Ovary (tissue), 9 donors: ENCODE results near the gene CAMK1. TPM values are rescaled to one million over a fixed set of nuclear protein-coding genes. Genes with fewer than 3 reads are reported as not detected.

ENCODE experiments used
- DNase-seq, 5 donors: peaks; one replicate each; pipeline ENCODE4 v3.0.0-alpha.2; 2019 to 2020
- H3K27ac ChIP-seq, 2 donors: fragments of 200-600 bp; one replicate each; pipeline versions ENCODE4 v1.5.1 to v1.8.0; 2019 to 2022
- H3K27me3 ChIP-seq: fragments of 200-600 bp; one replicate; pipeline ENCODE4 v1.8.0; 2022
- H3K36me3 ChIP-seq: fragments of 200-600 bp; sonication (generic); one replicate; pipeline ENCODE4 v1.5.1; 2019
- H3K4me1 ChIP-seq: one replicate; pipeline ENCODE4 v1.8.1; 2013; ENCODE audit warnings: mild to moderate bottlenecking, moderate library complexity; ENCODE audit not compliant: insufficient read depth
- H3K4me3 ChIP-seq: fragments of 200-600 bp; sonication (generic); one replicate; pipeline ENCODE4 v1.5.1; 2017
- H3K9me3 ChIP-seq, 2 donors: fragments of 200-600 bp in 1 of 2; sonication (generic) in 1 of 2; one replicate each; pipeline versions ENCODE4 v1.5.1 to v1.8.1; 2013 to 2019; ENCODE audit warnings: mild to moderate bottlenecking in 1 of 2, moderate library complexity in 1 of 2
- CTCF ChIP-seq, 3 donors: fragments of 450-650 bp in 2 of 3; fragments of 200-600 bp in 1 of 3; IDR thresholded peaks; one replicate each; pipeline versions ENCODE4 v1.5.1 to v1.8.0; 2016 to 2022; ENCODE audit warnings: antibody characterized with exemption in 3 of 3, mild to moderate bottlenecking in 1 of 3
- EP300 ChIP-seq: sonication (generic); formaldehyde crosslinking; IDR thresholded peaks from one replicate; pipeline ENCODE4 v1.6.1; 2017; ENCODE audit warnings: antibody characterized with exemption
- POLR2A ChIP-seq: fragments of 450-650 bp; IDR thresholded peaks from one replicate; pipeline ENCODE4 v1.6.1; 2017; ENCODE audit warnings: antibody characterized with exemption, mild to moderate bottlenecking, moderate library complexity
- WGBS, 3 donors: extraction: QIAGEN DNeasy Blood & Tissue Kit in 1 of 3; methylation state at CpG; one replicate each; pipeline versions ENCODE4 v1.1.5 to v1.1.7; 2013 to 2017; 5-methylcytosine and 5-hydroxymethylcytosine counted together
- intact Hi-C, 4 donors: fragments of 100-400 bp; cut with DNase I; formaldehyde crosslinking; loops; one replicate each; pipeline versions ENCODE4 v1.11.0 to v1.15.1; 2022 to 2023
- polyA plus RNA-seq, 2 donors: library from polyadenylated mRNA; stranded (reverse); fragments of 200-250 nt in 1 of 2; fragments of 350-450 nt in 1 of 2; fragmentation: Illumina TruSeq in 1 of 2; extraction: RNeasy Lipid Tissue Mini Kit (QIAGEN cat#74804) in 1 of 2; gene quantifications; one replicate each; pipeline ENCODE4 v1.2.3, GENCODE V29; 2013 to 2014
- total RNA-seq, 7 donors: library from RNA; depleted of rRNA in 2 of 7; stranded (reverse); fragments of >200 nt in 2 of 7; fragmentation: NEBNext Ultra II Directional in 3 of 7; extraction: Animal tissue kit (Norgen Biotek cat#: 25700) in 3 of 7; gene quantifications; one replicate each; pipeline versions ENCODE4 v1.1.0 to v1.2.4, GENCODE V29; 2016 to 2023
- donor health status: DM: no; HTN: no; CAD: no; lungs with moderate emphysema.
- donor health status: DM: no; HTN: no; CAD: no.
- donor health status: Bipolar disorder and iron deficiency.
- donor health status: DM: yes; HTN: yes; CAD: no.
- donor health status: DM: no; HTN: no; CAD: no.
- donor health status: DM: yes; HTN: yes; CAD: no.

CAMK1 gene
- total and polyA plus RNA-seq, 9 donors: 34.8 to 67.3 (median 46.6) TPM

- H3K36me3 ChIP-seq: no peaks in the 10 kb centered on the region
- no peak overlapping the region for H3K27ac ChIP-seq
- WGBS, 3 donors: 91 to 97% (median 92%) methylated on average over 2 of the region's 2 CpGs
- no peak for TF ChIP-seq CTCF (IDR thresholded peaks at IDR 0.05)
- TF ChIP-seq POLR2A: no peak
- TF ChIP-seq EP300: no peak
- H3K27me3 ChIP-seq: no peaks in the 10 kb centered on the region
- H3K4me3 ChIP-seq: no peak overlapping the region
- H3K9me3 ChIP-seq: no peaks in the 10 kb centered on the region
- intact Hi-C loops: no loop called here
- no peak for DNase-seq
- H3K4me1 ChIP-seq: peaks cover 2% of the 10 kb centered on the region
Measured at GRCh38 chr3:9727743-9728142, 42.0 kb downstream of the CAMK1 start.

- no peaks in the 10 kb centered on the region for H3K36me3 ChIP-seq
- H3K4me1 ChIP-seq: no peaks in the 10 kb centered on the region
- no peak overlapping the region for H3K4me3 ChIP-seq
- no peaks in the 10 kb centered on the region for H3K27me3 ChIP-seq
- no peak overlapping the region for H3K27ac ChIP-seq
- 16 to 18% (median 18%) methylated on average over 11 of the region's 11 CpGs for WGBS, 3 donors
- no peak for DNase-seq
- no peaks in the 10 kb centered on the region for H3K9me3 ChIP-seq
- TF ChIP-seq CTCF (IDR thresholded peaks at IDR 0.05): no peak
- TF ChIP-seq EP300: no peak
- no peak for TF ChIP-seq POLR2A
- intact Hi-C loops: no loop called here
Measured at GRCh38 chr3:9727041-9727595, 42.6 kb downstream of the CAMK1 start.

GRCh38 chr3:9725775-9726515 lies 43.8 kb downstream of the CAMK1 start:
- intact Hi-C loops: no loop called here
- 68 to 82% (median 81%) methylated on average over 4 of the region's 4 CpGs for WGBS, 3 donors
- no peak for TF ChIP-seq EP300
- no peak for TF ChIP-seq CTCF (IDR thresholded peaks at IDR 0.05)
- no peak for TF ChIP-seq POLR2A
- DNase-seq: no peak
- no peak overlapping the region for H3K4me3 ChIP-seq
- no peak overlapping the region for H3K27ac ChIP-seq
- H3K4me1 ChIP-seq: no peaks in the 10 kb centered on the region
- no peaks in the 10 kb centered on the region for H3K36me3 ChIP-seq
- H3K27me3 ChIP-seq: no peaks in the 10 kb centered on the region
- no peaks in the 10 kb centered on the region for H3K9me3 ChIP-seq

- H3K4me1 ChIP-seq: no peaks in the 10 kb centered on the region
- TF ChIP-seq EP300: no peak
- no peak for TF ChIP-seq CTCF (IDR thresholded peaks at IDR 0.05)
- no peak for TF ChIP-seq POLR2A
- WGBS, 3 donors: 79 to 83% (median 82%) methylated on average over 2 of the region's 2 CpGs
- no peak overlapping the region for H3K4me3 ChIP-seq
- no peaks in the 10 kb centered on the region for H3K36me3 ChIP-seq
- DNase-seq: no peak
- H3K27me3 ChIP-seq: no peaks in the 10 kb centered on the region
- H3K9me3 ChIP-seq: no peaks in the 10 kb centered on the region
- intact Hi-C loops: no loop called here
- H3K27ac ChIP-seq: no peak overlapping the region
Measured at GRCh38 chr3:9721700-9722060, 48.1 kb downstream of the CAMK1 start.
